Stimulated activated CD8-positive, alpha-beta memory T cell treated with anti-CD3 and anti-CD28 coated beads, Interleukin-4, amount 100 ng/mL, for 4 hours (primary cell): ENCODE measurements around the gene TMEM131.

ENCODE experiments used
- DNase-seq, 2 donors: peaks; one replicate each; pipeline ENCODE4 v3.0.0-alpha.2; 2020; ENCODE audit warnings: low read depth in 2 of 2, low spot score in 1 of 2

TMEM131 gene

DNA sequence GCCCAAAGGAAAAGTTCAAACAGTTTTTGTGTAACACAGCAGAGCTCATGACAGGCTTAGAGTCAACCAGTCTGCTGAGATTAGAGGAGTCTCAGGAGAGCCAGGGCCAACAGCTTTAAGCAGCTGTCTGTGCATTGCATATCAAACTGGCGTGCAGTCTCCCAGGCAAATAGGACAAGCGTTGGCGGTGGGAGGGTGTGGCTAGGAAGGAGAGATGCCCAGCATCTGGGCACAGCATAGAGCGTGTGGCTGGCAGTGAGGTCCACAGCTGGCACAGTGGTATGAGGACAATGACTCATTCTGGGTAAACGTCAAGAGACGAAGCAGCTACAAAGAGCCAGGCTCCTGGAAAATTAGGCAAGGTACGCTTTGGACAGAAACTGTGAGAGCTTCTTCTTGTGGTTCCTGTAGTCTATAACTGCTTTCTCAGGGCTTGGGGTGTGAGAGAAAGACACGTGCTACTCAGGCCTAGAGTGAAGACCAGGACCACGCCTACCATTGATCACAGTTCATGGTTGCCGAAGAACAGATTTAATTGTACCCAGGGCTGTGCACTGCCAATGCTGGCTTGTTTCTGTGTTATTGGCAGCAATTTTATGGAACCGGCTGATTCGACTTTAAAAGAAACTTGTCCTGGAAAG is 267.5 kb downstream of the TMEM131 start:
- no peak for DNase-seq

DNA sequence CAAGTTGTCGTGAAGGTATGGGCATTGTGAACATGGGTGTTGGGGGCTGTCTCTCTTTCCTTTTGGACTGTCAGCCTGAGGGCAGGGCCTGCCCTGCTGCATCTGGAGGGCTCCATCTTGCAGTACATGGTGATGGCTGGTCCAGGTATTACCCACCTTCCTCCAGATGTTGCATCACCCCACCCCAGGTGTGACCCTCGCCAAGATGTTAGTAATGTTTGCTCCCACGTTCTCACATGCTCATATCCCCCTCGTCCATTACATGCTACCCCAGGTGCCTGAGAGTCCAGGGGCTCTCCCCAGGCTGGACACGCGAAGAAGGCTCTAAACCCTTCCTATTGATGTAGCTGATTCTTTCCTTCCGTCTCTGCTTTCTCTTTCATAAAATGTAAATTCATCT is 268.5 kb downstream of the TMEM131 start:
- DNase-seq = no peak

- DNase-seq = no peak
Measured at GRCh38 chr2:97726261-97727064, 269.3 kb downstream of the TMEM131 start.

DNA sequence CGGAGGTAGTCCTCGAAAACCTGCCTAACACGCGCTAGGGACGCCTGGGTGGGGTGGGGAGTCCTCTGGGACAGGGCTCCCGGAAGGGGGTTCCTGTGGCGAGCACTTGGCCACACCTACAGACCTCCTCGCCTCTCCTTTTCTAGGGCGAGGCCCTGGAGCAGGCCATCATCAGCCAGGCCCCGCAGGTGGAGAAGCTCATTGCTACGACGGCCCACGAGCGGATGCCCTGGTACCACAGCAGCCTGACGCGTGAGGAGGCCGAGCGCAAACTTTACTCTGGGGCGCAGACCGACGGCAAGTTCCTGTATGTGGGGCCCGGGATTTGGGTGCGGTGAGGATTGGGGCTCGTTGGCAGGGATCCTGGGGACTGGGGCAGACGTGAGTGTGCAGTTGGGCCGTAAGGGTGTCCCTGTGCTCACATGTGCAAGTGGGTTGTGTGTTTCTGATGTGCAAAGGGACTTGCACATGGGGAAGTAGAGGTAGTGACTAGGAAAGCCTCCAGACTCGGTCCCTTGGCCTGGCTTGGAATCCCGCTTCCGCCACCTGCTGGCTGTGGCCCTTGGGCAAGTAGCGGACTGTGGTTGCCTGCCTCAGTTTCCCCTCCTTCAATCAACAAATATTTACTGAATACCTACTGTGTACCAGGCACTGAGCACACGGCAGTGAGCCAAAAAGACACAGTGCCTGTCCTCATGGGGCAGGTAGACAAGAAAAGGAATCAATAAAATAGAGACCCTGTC is 270.6 kb downstream of the TMEM131 start:
- DNase-seq = no peak

GRCh38 chr2:97724501-97724900 is 271.2 kb downstream of the TMEM131 start:
- DNase-seq = no peak

GRCh38 chr2:97724073-97724410 is 271.7 kb downstream of the TMEM131 start:
- no peak for DNase-seq

- DNase-seq = no peak
Measured at GRCh38 chr2:97723156-97724072, 272.3 kb downstream of the TMEM131 start.

DNA sequence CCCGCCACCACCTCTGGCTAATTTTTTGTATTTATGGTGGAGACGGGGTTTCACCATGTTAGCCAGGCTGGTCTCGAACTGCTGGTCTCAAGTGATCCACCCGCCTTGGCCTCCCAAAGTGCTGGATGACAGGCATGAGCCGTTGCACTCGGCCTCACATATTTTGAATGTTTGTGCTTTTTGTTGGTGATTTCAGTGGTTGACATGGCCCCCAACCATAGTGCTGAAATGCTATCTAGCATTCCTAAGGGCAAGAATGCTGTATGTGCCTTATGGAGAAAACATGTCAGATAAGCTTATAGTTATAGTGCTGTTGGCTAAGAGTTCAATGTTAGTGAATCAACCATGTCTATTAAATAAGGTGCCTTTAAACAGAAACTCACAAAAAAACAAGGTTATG is 273.5 kb downstream of the TMEM131 start:
- DNase-seq = no peak

GRCh38 chr2:97720746-97721145 is 275.0 kb downstream of the TMEM131 start:
- no peak for DNase-seq

GRCh38 chr2:97719362-97720155 is 276.2 kb downstream of the TMEM131 start:
- no peak for DNase-seq

DNA sequence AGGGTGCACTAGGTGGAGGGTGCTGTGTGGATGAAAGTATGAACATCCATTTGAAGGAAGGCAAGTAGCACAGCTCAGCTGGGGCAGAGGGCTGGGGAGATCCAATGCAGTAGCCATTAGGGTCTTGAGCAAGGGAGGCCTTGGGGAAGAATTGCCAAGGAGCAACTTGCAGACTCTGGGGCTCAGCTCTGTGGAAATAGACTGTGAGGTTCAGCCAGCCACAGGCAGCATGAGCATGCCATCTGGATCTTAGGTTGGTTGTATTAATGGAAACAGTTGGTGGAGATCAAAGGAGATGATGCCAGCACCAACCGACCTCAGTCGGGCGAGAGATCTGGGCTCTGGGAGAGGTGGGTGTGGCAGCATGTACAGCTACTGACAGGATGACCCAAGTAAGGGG is 276.8 kb downstream of the TMEM131 start:
- DNase-seq = no peak

GRCh38 chr2:97718051-97718882 is 277.5 kb downstream of the TMEM131 start:
- DNase-seq = peak; percentile 56 to 64

- DNase-seq = no peak
Measured at GRCh38 chr2:97717613-97717995, 278.1 kb downstream of the TMEM131 start.

- no peak for DNase-seq
Measured at GRCh38 chr2:97716695-97717612, 278.8 kb downstream of the TMEM131 start.

DNA sequence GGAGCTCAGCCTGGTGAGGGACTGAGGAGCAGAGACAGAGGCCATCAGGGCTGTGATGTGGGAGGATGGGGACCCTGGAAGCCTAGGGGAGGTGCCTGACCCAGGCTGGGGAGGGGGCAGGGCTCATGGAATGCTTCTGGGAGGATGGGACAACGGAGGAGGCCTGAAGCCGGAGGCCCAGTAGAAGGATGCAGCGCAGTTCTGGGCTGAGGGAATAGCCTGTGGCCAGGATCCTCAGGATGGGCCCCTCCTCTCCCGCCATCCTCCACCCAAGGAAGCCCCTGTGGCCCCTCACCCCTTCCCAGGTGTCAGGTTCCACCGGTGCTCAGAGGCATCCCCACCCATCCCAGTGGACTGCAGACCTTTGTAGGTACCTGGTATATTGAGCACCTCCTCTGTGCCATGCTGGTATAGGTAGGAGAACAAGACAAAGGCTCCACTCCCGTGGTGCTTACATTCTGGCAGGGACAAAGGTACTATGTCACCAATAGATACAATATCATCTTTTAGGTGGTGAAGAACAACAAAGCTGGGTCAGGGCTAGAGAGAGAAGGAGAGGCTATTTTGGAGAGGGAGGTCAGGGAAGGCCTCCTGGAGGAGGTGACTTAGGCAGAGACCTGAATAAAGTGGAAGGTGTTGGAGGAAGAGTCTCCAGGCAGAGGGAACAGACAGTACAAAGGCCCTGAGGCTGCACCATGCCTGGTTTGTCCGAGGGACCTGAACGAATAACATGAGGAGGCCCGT is 279.6 kb downstream of the TMEM131 start:
- DNase-seq = no peak

- DNase-seq = no peak
Measured at GRCh38 chr2:97714950-97715652, 280.6 kb downstream of the TMEM131 start.
